Osteoblast (primary cell): ENCODE results near the gene DGKB. TPM values are rescaled to one million over a fixed set of nuclear protein-coding genes. Genes with fewer than 3 reads are reported as not detected.

Experiments
- DNase-seq: peaks from one replicate; pipeline ENCODE4 v3.0.0; 2011; ENCODE audit warnings: low spot score, mixed read lengths; ENCODE audit not compliant: insufficient read length; ENCODE audit errors: missing footprints
- H2AFZ ChIP-seq: 2 replicates; pipeline ENCODE4 v1.6.0; 2011; ENCODE audit warnings: mild to moderate bottlenecking, low read length
- H3K27ac ChIP-seq: 2 replicates; pipeline ENCODE4 v1.5.1; 2011; ENCODE audit warnings: mild to moderate bottlenecking, low read depth, low read length, moderate library complexity
- H3K27me3 ChIP-seq: 2 replicates; pipeline ENCODE4 v1.6.0; 2012; ENCODE audit warnings: mild to moderate bottlenecking, control low read depth, inconsistent platforms, low read length, moderate library complexity; ENCODE audit not compliant: insufficient read depth
- H3K36me3 ChIP-seq: 2 replicates; pipeline ENCODE4 v1.5.1; 2011; ENCODE audit warnings: mild to moderate bottlenecking, low read length, control low read depth, moderate library complexity; ENCODE audit not compliant: insufficient read depth
- H3K4me1 ChIP-seq: 2 replicates; pipeline ENCODE4 v1.5.1; 2011; ENCODE audit warnings: mild to moderate bottlenecking, low read length, control low read depth, moderate library complexity; ENCODE audit not compliant: insufficient read depth
- H3K4me2 ChIP-seq: 2 replicates; pipeline ENCODE4 v1.6.0; 2011; ENCODE audit warnings: mild to moderate bottlenecking, low read length; ENCODE audit not compliant: insufficient read depth
- H3K4me3 ChIP-seq: fragments of 200-600 bp; sonication (generic); 3 replicates; pipeline ENCODE4 v1.5.1; 2012; ENCODE audit warnings: mild to moderate bottlenecking, low read length, inconsistent platforms; ENCODE audit not compliant: insufficient read depth
- H3K79me2 ChIP-seq: 2 replicates; pipeline ENCODE4 v1.6.0; 2012; ENCODE audit warnings: mild to moderate bottlenecking, low read length, control low read depth, inconsistent platforms; ENCODE audit not compliant: insufficient read depth
- H3K9me3 ChIP-seq: 2 replicates; pipeline ENCODE4 v1.5.1; 2011; ENCODE audit warnings: low read depth, low read length, control low read depth
- H4K20me1 ChIP-seq: 2 replicates; pipeline ENCODE4 v1.6.0; 2012; ENCODE audit warnings: mild to moderate bottlenecking, low read length, control low read depth; ENCODE audit not compliant: insufficient read depth
- CTCF ChIP-seq: IDR thresholded peaks from 2 replicates; pipeline ENCODE4 v1.5.1; 2011; ENCODE audit warnings: mild to moderate bottlenecking, low read depth, low read length, moderate library complexity; ENCODE audit errors: extremely low read depth
- total RNA-seq: library from RNA; depleted of rRNA; stranded (reverse); fragments of >200 nt; gene quantifications from 2 replicates; pipeline ENCODE4 v1.2.3, GENCODE V29; 2012

DGKB gene
- total RNA-seq, 1 donor, result 1.1 TPM

DNA sequence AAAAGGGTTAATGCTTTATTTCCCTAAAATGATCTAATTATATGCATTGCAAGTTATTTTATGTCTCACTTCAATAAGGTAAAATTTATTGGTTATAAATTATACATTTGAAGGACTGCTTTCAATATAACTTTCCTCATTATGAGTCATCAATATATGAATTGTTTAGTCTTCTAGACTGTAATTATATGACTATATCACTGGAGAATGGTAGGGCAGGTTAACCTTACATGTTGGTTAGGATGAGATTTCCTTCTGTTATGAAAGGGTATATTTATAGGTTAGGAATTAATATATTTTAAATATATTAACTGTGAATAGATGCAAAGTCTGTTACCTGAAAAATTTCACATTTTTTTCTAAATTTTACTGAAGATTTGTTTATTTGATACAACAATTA is 506.7 kb downstream of the DGKB start:
- Histone ChIP-seq H3K4me3 (no peak overlapping the region), H3K4me2 (no peak overlapping the region), H2AFZ (no peak overlapping the region), H3K79me2 (no peaks in the 10 kb centered on the region), H3K9me3 (no peaks in the 10 kb centered on the region), H3K4me1 (no peaks in the 10 kb centered on the region), H3K27me3 (no peaks in the 10 kb centered on the region), H3K36me3 (no peaks in the 10 kb centered on the region), H4K20me1 (no peaks in the 10 kb centered on the region), H3K27ac (no peak overlapping the region)
- TF ChIP-seq CTCF, result no peak
- DNase-seq, result no peak

- DNase-seq, result no peak
These were observed 507.8 kb downstream of the DGKB start for GRCh38 chr7:14394786-14395185.

GRCh38 chr7:14389595-14389994 is 513.0 kb downstream of the DGKB start:
- H3K79me2 ChIP-seq, result no peaks in the 10 kb centered on the region
- no peaks in the 10 kb centered on the region for H3K27me3 ChIP-seq
- no peak overlapping the region for H3K27ac ChIP-seq
- no peak overlapping the region for H2AFZ ChIP-seq
- H4K20me1 ChIP-seq, result no peaks in the 10 kb centered on the region
- H3K36me3 ChIP-seq, result no peaks in the 10 kb centered on the region
- TF ChIP-seq CTCF, result no peak
- H3K4me2 ChIP-seq, result no peak overlapping the region
- DNase-seq, result no peak
- no peaks in the 10 kb centered on the region for H3K4me1 ChIP-seq
- H3K4me3 ChIP-seq, result no peak overlapping the region
- H3K9me3 ChIP-seq, result no peaks in the 10 kb centered on the region

More at GRCh38 chr7:14394786-14395185, 507.8 kb downstream of the DGKB start:
- Histone ChIP-seq H2AFZ (no peak overlapping the region), H3K79me2 (no peaks in the 10 kb centered on the region), H3K36me3 (no peaks in the 10 kb centered on the region), H3K27ac (no peak overlapping the region), H3K4me3 (no peak overlapping the region), H3K9me3 (no peaks in the 10 kb centered on the region), H3K4me1 (no peaks in the 10 kb centered on the region), H3K27me3 (no peaks in the 10 kb centered on the region), H4K20me1 (no peaks in the 10 kb centered on the region), H3K4me2 (no peak overlapping the region)
- no peak for TF ChIP-seq CTCF

- TF ChIP-seq CTCF, result no peak
- H3K4me1 ChIP-seq, result no peaks in the 10 kb centered on the region
- H3K27ac ChIP-seq, result no peak overlapping the region
- no peak for DNase-seq
- no peak overlapping the region for H2AFZ ChIP-seq
- H3K9me3 ChIP-seq, result no peaks in the 10 kb centered on the region
- no peaks in the 10 kb centered on the region for H3K79me2 ChIP-seq
- no peak overlapping the region for H3K4me2 ChIP-seq
- H3K36me3 ChIP-seq, result no peaks in the 10 kb centered on the region
- no peaks in the 10 kb centered on the region for H4K20me1 ChIP-seq
- no peaks in the 10 kb centered on the region for H3K27me3 ChIP-seq
- H3K4me3 ChIP-seq, result no peak overlapping the region
These were observed 513.4 kb downstream of the DGKB start for GRCh38 chr7:14389181-14389591.
